NCI-H2171 treated with DMSO at 0.1 percent for 48 hours (cell line): ENCODE measurements around the gene SLC25A20.
"Not testable (repeated sequence)": the region's sequence is repeated elsewhere in the genome, so short reads cannot be mapped to it uniquely, and the experiment has no call there.

ENCODE experiments used
- DNase-seq: peaks from one replicate; lab custom pipeline; 2025; lab: John Stamatoyannopoulos, UW

SLC25A20 gene

DNA sequence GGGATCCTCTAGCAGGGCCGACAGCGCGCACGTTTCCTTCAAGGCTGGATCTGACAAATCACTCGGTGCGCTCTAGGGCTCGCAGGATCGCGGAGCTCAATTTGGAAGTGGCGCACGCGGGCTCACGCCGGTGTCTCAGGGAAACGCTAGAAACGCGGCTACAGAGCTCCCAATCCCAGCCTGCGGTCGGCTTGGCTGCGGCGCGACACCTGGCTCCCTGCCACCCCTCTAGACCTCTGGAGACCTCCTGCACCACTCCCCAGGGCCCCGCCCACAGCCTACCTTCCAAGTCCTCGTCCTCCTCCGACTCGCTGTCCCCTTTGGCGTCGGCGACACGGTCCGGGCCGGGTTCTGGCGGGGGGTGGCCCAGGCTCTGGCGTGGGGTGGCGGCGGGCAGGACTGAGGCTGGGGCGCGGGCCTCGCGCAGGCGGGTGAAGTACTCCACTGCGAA is 51.6 kb downstream of the SLC25A20 start:
- DNase-seq: peak; percentile 76

DNA sequence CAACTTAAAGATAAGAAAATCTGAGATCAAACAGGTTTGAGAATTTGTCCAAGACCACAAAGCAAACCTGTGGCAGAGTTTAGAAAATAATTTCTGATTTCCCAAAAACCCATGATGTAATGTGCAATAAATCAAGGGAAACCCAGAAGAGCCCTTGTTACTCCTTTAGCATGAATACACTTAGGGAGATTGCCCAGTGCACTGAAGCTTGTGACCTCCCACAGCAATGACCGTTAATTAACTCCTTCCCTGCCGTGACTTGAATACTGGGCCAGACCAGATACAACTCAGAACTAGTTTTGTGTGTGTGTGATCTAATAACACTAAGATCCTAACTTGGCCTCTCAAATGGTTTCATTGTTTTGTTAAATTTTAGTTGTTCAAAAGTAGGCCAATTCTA is 53.5 kb downstream of the SLC25A20 start:
- DNase-seq: no peak

DNA sequence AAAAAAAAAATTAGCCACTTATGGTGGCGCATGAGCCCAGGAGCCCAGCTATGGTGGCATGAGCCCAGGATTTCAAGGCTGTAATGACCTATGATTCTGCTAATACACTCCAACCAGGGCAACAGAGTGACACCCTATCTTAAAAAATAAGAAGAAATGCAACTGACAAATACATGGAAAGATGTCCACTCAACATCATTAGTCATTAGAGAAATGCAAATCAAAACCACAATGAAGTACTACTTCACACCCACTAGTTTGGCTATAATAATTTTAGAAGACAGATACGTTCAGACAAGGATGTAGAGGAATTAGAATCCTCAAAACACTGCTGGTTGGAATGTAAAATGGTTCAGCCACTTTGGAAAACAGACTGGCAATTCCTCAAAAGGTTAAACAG is 61.5 kb downstream of the SLC25A20 start:
- DNase-seq: no peak

DNA sequence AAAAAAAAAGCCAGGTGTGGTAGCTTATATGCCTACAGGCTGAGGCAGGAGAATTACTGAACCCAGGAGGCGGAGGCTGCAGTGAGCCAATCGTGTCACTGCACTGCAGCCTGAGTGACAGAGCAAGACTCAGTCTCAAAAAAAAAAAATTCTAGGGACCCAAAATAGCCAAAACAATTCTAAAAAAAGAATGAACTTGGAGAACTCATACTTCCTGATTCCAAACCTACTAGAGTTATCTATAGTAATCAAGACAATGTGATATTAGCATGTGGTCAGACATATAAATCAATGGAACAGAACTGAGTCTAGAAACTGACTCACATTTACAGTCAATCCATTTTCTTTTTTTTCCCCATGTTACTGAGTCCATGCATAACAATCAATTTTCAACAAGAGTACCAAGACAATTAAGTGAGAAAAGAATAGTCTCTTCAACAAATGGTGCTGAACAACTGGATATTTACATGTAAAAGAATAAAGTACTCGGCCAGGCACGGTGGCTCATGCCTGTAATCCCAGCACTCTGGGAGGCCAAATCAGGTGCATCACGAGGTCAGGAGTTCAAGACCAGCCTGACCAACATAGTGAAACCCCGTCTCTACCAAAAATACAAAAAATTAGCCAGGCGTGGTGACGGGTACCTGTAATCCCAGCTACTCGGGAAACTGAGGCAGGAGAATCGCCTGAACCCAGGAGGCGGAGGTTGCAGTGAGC is 62.9 kb downstream of the SLC25A20 start:
- no peak for DNase-seq

DNA sequence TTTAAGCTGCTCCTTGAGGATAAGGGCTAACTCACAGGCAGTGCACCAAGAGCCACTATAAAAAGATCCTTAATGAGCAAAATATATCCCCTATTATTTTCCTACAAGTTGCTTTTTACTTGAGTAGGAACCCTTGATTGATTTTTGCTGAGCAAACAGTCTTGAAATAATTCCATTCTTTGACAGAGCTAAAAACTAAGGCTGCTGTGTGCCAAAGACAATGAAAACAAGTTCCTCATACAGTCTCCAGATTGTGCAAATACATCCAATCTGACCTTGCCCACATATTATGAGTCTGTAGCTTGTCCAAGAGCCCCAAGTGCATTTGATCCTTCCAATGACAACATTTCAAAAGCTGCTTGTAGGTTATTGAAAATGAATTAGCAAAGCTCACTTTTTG is 66.0 kb downstream of the SLC25A20 start:
- DNase-seq: no peak

DNA sequence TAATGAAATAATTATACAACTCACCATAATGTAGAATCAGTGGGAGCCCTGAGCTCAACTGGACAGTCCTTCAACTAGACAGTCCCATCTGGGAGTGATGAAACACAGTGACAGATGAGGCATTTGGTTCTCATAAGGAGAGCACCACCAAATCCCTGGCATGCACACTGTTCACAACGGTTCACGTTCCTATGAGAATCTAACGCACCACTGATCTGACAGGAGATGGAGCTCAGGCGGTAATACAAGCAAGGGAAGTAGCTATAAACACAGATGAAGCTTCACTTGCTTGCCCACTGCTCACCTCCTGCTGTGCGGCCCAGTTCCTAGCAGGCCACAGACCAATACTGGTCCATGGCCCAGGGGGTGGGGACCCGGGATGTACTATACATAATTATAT is 68.0 kb downstream of the SLC25A20 start:
- no peak for DNase-seq

DNA sequence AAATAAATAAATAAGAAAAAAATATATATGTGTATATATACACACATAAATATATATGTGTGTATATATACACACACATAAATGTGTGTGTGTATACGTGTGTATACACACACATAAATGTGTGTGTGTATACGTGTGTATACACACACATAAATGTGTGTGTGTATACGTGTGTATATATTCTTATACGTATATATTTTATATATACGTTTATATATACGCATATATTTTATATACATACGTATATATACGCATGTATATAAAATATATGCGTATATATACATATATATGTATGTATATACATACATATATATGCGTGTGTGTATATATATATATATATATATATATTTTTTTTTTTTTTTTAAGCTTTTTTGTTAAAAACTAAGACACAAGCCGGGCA is 69.2 kb downstream of the SLC25A20 start:
- DNase-seq: not testable (repeated sequence)

DNA sequence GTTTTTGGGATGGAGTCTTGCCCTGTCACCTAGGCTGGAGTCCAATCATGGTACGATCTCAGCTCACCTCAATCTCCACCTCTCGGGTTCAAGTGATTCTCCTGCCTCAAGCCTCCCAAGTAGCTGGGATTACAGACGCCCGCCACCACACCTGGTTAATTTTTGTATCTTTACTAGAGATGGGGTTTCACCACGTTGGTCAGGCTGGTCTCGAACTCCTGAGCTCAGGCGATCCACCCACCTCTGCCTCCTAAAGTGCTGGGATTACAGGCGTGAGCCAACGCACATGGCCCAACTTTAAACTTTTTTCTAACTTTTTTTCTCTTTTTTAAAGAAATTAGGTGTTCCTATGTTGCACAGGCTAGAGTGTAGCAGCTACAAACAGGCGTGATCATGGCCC is 70.8 kb downstream of the SLC25A20 start:
- not testable (repeated sequence) for DNase-seq

DNA sequence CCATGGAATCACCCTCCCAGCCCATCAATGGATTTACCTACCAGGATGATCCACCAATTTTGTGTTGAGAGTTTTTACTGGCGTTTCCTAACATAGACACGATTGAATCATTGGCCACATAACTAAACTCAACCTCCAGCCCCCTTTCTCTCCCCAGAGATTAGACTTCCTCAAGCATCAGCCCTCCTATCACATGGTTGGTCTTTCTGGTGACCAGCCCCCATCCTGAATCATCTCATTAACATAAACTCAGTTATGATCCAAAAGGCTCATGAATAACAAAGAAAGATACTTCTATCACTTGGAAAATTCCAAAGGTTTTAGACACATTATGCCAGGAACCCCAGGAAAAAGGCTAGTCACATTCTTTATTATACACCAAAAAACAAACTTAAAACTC is 72.2 kb downstream of the SLC25A20 start:
- no peak for DNase-seq

DNA sequence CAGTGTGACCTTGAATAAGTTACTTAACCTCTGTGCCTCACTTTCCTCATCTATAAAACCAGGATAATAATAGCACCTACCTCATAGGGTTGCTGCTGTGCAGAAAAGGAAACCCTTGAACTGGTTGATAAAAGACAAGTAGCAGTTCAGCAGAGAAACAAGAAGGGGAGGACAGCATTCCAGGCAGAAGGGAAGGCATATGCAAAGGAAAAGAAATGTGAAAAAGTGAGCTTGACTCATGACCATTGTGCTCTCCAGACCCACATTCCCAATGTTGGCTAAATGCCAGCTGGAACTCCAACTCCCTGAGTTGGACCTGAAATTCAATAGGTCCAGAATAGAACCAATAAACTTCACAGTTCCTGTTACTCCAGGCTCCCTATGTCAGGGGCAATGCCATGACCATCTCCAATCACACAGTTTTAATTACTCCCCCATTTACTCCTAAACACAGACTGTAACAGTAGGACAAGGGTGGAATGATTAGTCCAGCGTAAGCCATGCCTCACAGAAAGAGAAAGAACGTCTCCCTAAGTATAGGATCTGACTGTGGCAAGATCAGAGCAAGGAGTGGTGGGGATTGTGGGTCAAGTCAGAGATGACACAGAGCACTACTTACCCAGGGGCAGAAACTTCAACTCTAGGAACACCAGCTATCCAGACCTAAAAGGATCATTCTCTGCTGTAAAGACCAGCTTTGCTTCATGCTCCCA is 77.9 kb downstream of the SLC25A20 start:
- no peak for DNase-seq

DNA sequence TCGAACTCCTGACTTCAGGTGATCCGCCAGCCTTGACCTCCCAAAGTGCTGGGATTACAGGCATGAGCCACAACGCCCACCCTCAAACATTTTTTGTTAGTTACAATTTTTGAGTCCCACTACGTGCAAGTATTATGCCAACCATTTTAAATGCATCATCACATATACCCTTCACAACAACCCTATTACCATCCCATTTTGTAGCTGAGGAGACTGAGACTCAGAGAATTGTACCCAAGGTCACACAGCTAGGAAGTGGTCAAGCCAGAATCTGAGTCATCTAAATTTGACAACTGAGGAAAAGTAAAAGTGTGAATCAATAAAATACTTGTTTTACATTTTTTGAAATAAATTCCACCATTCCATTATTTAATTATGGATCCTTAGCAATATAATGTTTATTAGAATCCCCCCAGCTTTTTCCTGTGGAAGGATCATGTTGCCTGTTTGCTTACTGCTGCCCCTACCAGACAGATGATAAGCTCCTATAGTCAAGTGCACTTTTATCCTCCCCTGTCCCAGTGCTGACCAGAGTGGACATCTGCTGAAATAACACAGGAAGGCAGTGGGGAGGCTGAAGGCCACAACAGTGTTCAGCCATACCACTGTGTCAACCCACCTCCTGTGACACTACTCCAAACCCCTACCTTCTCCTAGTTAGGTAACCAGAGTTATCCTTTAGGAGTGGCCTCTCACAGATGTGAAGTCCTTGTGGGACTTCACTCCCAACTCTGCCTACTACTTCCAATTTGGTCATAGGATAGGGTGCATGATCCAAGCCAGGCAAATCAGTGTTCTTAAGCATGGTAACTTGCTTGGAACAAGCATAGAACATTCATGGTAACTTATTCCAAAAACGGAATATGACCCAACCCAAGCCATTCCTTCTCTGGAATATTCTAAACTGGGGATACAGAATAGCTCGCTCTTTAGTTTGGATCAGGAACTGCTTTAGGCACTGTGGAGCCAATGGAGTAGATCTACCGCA is 79.2 kb downstream of the SLC25A20 start:
- no peak for DNase-seq

DNA sequence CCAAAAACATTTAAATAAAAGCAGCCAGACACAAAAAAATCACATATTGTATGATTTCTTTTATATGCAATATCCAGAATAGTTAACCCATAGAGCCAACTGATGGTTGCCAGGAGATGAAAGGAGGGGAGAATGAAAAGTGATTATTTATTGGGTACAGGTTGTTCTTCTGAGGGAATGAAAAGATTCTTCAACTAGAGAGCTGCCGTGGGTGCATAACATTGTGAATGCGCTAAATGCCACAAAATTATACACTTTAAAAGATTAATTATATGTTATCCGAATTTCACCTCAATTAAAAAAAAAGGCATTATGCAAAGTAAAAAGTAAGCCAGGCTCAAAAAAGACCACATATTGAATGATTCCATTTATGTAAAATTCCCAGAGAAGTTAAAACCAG is 87.2 kb downstream of the SLC25A20 start:
- DNase-seq: no peak
